Loucy (cell line): ENCODE measurements around the gene THAP9.

Experiments
- H2AFZ ChIP-seq: fragments of 200-600 bp; sonication (generic); 2 replicates; pipeline ENCODE4 v1.6.0; 2016; ENCODE audit warnings: antibody characterized with exemption, mild to moderate bottlenecking, low read length, moderate library complexity
- H3F3A ChIP-seq: fragments of 200-600 bp; 2 replicates; pipeline ENCODE4 v1.6.0; 2016; ENCODE audit warnings: antibody characterized with exemption, low read depth, mild to moderate bottlenecking
- H3K27me3 ChIP-seq: fragments of 200-600 bp; sonication (generic); 2 replicates; pipeline ENCODE4 v1.6.1; 2014; ENCODE audit warnings: low read length, mild to moderate bottlenecking; ENCODE audit not compliant: insufficient read depth, poor library complexity, severe bottlenecking
- H3K36me3 ChIP-seq: fragments of 200-600 bp; sonication (generic); 2 replicates; pipeline ENCODE4 v1.6.1; 2016; ENCODE audit warnings: low read length; ENCODE audit not compliant: insufficient read depth
- H3K4me1 ChIP-seq: fragments of 200-600 bp; sonication (generic); 2 replicates; pipeline ENCODE4 v1.5.1; 2014; ENCODE audit warnings: low read length, mild to moderate bottlenecking; ENCODE audit not compliant: insufficient read depth, poor library complexity, severe bottlenecking
- H3K4me2 ChIP-seq: fragments of 200-600 bp; sonication (generic); 2 replicates; pipeline ENCODE4 v1.6.0; 2014; ENCODE audit warnings: antibody characterized with exemption, low read length, low read depth, mild to moderate bottlenecking; ENCODE audit not compliant: poor library complexity, severe bottlenecking
- H3K4me3 ChIP-seq: fragments of 200-600 bp; sonication (generic); 2 replicates; pipeline ENCODE4 v1.5.1; 2014; ENCODE audit warnings: low read length, mild to moderate bottlenecking, mixed read lengths; ENCODE audit not compliant: poor library complexity, severe bottlenecking
- H3K79me2 ChIP-seq: fragments of 200-600 bp; sonication (generic); 2 replicates; pipeline ENCODE4 v1.6.1; 2014; ENCODE audit warnings: low read length; ENCODE audit not compliant: insufficient read depth
- H3K9ac ChIP-seq: fragments of 200-600 bp; sonication (generic); 2 replicates; pipeline ENCODE4 v1.6.0; 2014; ENCODE audit warnings: mild to moderate bottlenecking, low read depth, low read length, moderate library complexity; ENCODE audit not compliant: poor library complexity, severe bottlenecking
- H3K9me2 ChIP-seq: fragments of 200-600 bp; sonication (generic); replicated peaks from 2 replicates; pipeline ENCODE4 v1.6.1; 2016; ENCODE audit warnings: low read depth, low read length, mixed read lengths
- H3K9me3 ChIP-seq: fragments of 200-600 bp; sonication (generic); 2 replicates; pipeline ENCODE4 v1.6.1; 2014; ENCODE audit warnings: mild to moderate bottlenecking, antibody characterized with exemption, low read length, low read depth; ENCODE audit not compliant: insufficient read depth
- H4K20me1 ChIP-seq: fragments of 200-600 bp; sonication (generic); 2 replicates; pipeline ENCODE4 v1.6.0; 2014; ENCODE audit warnings: antibody characterized with exemption, low read length, mild to moderate bottlenecking; ENCODE audit not compliant: insufficient read depth, poor library complexity, severe bottlenecking
- EZH2phosphoT487 ChIP-seq: fragments of 200-600 bp; IDR thresholded peaks from 2 replicates; pipeline ENCODE4 v1.6.1; 2018; ENCODE audit warnings: antibody characterized with exemption, mild to moderate bottlenecking, moderate library complexity, borderline replicate concordance
- TF ChIP-seq, protein P1 (sequence below): fragments of 200-600 bp; sonication (generic); conservative IDR thresholded peaks from 2 replicates; pipeline ENCODE4 v1.5.1; 2014; ENCODE audit warnings: mild to moderate bottlenecking, antibody characterized with exemption, low read length

THAP9 gene

GRCh38 chr4:82892467-82892802 is 8.1 kb upstream of the THAP9 start:
- Histone ChIP-seq H4K20me1 (peaks cover 56% of the 10 kb centered on the region), H3K79me2 (peaks cover 92% of the 10 kb centered on the region)

DNA sequence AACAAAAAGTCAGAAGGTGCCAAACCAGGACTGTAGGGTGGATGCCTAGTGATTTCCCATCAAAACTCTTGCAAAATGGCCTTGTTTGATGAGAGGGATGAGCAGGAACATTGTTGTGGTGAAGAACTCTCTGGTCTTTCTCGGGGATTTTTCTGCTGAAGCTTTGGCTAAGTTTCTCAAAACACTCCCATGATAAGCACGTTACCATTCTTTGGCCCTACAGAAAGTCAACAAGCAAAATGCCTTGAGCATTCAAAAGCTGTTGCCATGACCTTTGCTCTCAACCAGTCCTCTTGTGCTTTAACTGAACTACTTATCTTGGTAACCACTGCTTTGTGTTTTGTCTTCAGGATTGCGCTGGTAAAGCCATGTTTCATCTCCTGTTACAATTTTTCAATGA is 6.6 kb upstream of the THAP9 start:
- Histone ChIP-seq H3K4me1 (peaks cover 58% of the 10 kb centered on the region), H3K36me3 (peaks cover 37% of the 10 kb centered on the region; the same call in 1 of the 2 replicates), H3K27me3 (no peaks in the 10 kb centered on the region), H4K20me1 (peaks cover 66% of the 10 kb centered on the region), H3K4me2 (peak overlapping the region; percentile 91), H3K9me2 (no peaks in the 10 kb centered on the region), H3K9ac (no peak overlapping the region), H3F3A (peaks cover 17% of the 10 kb centered on the region; the same call in 1 of the 2 replicates), H3K4me3 (no peak overlapping the region), H3K79me2 (peaks cover 94% of the 10 kb centered on the region), H2AFZ (no peak overlapping the region), H3K9me3 (no peaks in the 10 kb centered on the region)
- TF ChIP-seq, protein P1, sequence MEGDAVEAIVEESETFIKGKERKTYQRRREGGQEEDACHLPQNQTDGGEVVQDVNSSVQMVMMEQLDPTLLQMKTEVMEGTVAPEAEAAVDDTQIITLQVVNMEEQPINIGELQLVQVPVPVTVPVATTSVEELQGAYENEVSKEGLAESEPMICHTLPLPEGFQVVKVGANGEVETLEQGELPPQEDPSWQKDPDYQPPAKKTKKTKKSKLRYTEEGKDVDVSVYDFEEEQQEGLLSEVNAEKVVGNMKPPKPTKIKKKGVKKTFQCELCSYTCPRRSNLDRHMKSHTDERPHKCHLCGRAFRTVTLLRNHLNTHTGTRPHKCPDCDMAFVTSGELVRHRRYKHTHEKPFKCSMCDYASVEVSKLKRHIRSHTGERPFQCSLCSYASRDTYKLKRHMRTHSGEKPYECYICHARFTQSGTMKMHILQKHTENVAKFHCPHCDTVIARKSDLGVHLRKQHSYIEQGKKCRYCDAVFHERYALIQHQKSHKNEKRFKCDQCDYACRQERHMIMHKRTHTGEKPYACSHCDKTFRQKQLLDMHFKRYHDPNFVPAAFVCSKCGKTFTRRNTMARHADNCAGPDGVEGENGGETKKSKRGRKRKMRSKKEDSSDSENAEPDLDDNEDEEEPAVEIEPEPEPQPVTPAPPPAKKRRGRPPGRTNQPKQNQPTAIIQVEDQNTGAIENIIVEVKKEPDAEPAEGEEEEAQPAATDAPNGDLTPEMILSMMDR = no peak
- no peak for TF ChIP-seq EZH2phosphoT487

More at GRCh38 chr4:82892467-82892802, 8.1 kb upstream of the THAP9 start:
- H3K4me3 ChIP-seq = no peak overlapping the region
- H3K9me3 ChIP-seq = no peaks in the 10 kb centered on the region
- peaks cover 50% of the 10 kb centered on the region for H3K4me1 ChIP-seq
- peaks cover 17% of the 10 kb centered on the region; the same call in 1 of the 2 replicates for H3F3A ChIP-seq
- no peak overlapping the region for H2AFZ ChIP-seq
- peaks cover 34% of the 10 kb centered on the region; the same call in 1 of the 2 replicates for H3K36me3 ChIP-seq
- H3K27me3 ChIP-seq = no peaks in the 10 kb centered on the region
- TF ChIP-seq EZH2phosphoT487 = no peak
- TF ChIP-seq, protein P1 = no peak
- H3K9ac ChIP-seq = no peak overlapping the region
- H3K9me2 ChIP-seq = no peaks in the 10 kb centered on the region
- peak overlapping the region; percentile 79 for H3K4me2 ChIP-seq

DNA sequence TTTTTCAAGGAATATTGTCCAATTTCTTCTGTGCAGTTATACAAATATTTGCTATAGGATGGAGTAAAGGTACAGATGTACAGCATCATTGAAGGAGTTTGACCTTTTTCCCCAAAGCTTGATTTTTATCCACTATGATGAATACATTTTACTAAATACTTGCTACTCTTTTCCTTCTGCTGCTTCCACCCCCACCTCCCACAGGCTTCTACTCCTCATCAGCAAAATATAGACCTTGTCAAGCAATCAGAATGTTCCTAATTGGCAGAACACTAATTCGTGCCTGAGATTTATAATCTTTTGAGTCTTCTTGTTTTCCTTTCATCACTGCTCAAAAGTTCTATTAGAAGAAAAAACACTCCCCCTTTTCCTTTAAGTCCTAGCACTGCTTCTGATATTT is 3.8 kb upstream of the THAP9 start:
- no peaks in the 10 kb centered on the region for H3K9me2 ChIP-seq
- peaks cover 8% of the 10 kb centered on the region for H3K27me3 ChIP-seq
- no peak overlapping the region for H2AFZ ChIP-seq
- peaks cover 93% of the 10 kb centered on the region for H3K79me2 ChIP-seq
- H3K4me3 ChIP-seq = peak overlapping the region; percentile 83
- peak overlapping the region; percentile 91 for H3K4me2 ChIP-seq
- peaks cover 13% of the 10 kb centered on the region; the same call in 1 of the 2 replicates for H3F3A ChIP-seq
- no peaks in the 10 kb centered on the region for H3K9me3 ChIP-seq
- peaks cover 37% of the 10 kb centered on the region; the same call in 1 of the 2 replicates for H3K36me3 ChIP-seq
- peak overlapping the region; percentile 85 for H3K9ac ChIP-seq
- H4K20me1 ChIP-seq = peaks cover 68% of the 10 kb centered on the region
- no peak for TF ChIP-seq EZH2phosphoT487
- TF ChIP-seq, protein P1 = no peak
- peaks cover 45% of the 10 kb centered on the region for H3K4me1 ChIP-seq
